Liver (tissue), 9 donors: Measurements from ENCODE around the gene TANGO6. TPM values are rescaled to one million over a fixed set of nuclear protein-coding genes. Genes with fewer than 3 reads are reported as not detected.

Source experiments
- DNase-seq: peaks from one replicate; pipeline ENCODE4 v3.0.0-alpha.2; 2017; ENCODE audit warnings: low spot score
- H3K27ac ChIP-seq, 2 donors: one replicate each; pipeline ENCODE4 v1.7.0; 2013; ENCODE audit warnings: inconsistent platforms in 2 of 2, low read length in 2 of 2, control low read depth in 1 of 2, low read depth in 1 of 2, mild to moderate bottlenecking in 1 of 2
- H3K27me3 ChIP-seq, 4 donors: one replicate each; pipeline versions ENCODE4 v1.6.1 to v1.7.0; 2013; ENCODE audit warnings: low read length in 3 of 4, inconsistent platforms in 1 of 4, mild to moderate bottlenecking in 1 of 4, moderate library complexity in 1 of 4; ENCODE audit not compliant: control insufficient read depth in 4 of 4, insufficient read depth in 4 of 4
- H3K36me3 ChIP-seq, 4 donors: one replicate each; pipeline versions ENCODE4 v1.6.1 to v1.7.0; 2013; ENCODE audit warnings: low read length in 3 of 4, mild to moderate bottlenecking in 3 of 4, low read depth in 1 of 4, moderate library complexity in 1 of 4; ENCODE audit not compliant: control insufficient read depth in 4 of 4, insufficient read depth in 3 of 4
- H3K4me1 ChIP-seq, 4 donors: one replicate each; pipeline versions ENCODE4 v1.6.1 to v1.7.0; 2013; ENCODE audit warnings: low read length in 3 of 4, mild to moderate bottlenecking in 3 of 4, moderate library complexity in 1 of 4; ENCODE audit not compliant: control insufficient read depth in 4 of 4, insufficient read depth in 4 of 4
- H3K4me3 ChIP-seq, 3 donors: one replicate each; pipeline versions ENCODE4 v1.6.1 to v1.7.0; 2013; ENCODE audit warnings: low read length in 3 of 3, control low read depth in 1 of 3, low read depth in 1 of 3, mild to moderate bottlenecking in 1 of 3
- H3K9ac ChIP-seq, 2 donors: one replicate each; pipeline ENCODE4 v1.7.0; 2013; ENCODE audit warnings: low read length in 2 of 2, mild to moderate bottlenecking in 2 of 2, moderate library complexity in 2 of 2, control low read depth in 1 of 2, low read depth in 1 of 2
- H3K9me3 ChIP-seq, 4 donors: one replicate each; pipeline versions ENCODE4 v1.6.1 to v1.7.0; 2013; ENCODE audit warnings: low read length in 3 of 4; ENCODE audit not compliant: control insufficient read depth in 4 of 4
- GABPA ChIP-seq, 2 donors: IDR thresholded peaks in 1 of 2; conservative IDR thresholded peaks in 1 of 2; 2 replicates each; pipeline ENCODE4 v1.6.1; 2016; ENCODE audit warnings: antibody characterized with exemption in 2 of 2, mild to moderate bottlenecking in 1 of 2, moderate library complexity in 1 of 2
- HNF4G ChIP-seq: IDR thresholded peaks from 2 replicates; pipeline ENCODE4 v1.6.1; 2016; ENCODE audit warnings: antibody characterized with exemption
- JUND ChIP-seq, 2 donors: IDR thresholded peaks; 2 replicates each; pipeline ENCODE4 v1.6.1; 2016; ENCODE audit warnings: antibody characterized with exemption in 2 of 2
- NR2F2 ChIP-seq: IDR thresholded peaks from 2 replicates; pipeline ENCODE4 v1.6.1; 2016; ENCODE audit warnings: antibody characterized with exemption
- RXRA ChIP-seq, 2 donors: IDR thresholded peaks; 2 replicates each; pipeline ENCODE4 v1.6.1; 2017 to 2018; ENCODE audit warnings: antibody characterized with exemption in 2 of 2, mild to moderate bottlenecking in 1 of 2
- TAF1 ChIP-seq: conservative IDR thresholded peaks from 2 replicates; pipeline ENCODE4 v1.6.1; 2016; ENCODE audit warnings: antibody characterized with exemption, mild to moderate bottlenecking
- WGBS: extraction: QIAGEN DNeasy Blood & Tissue Kit; methylation state at CpG from one replicate; pipeline ENCODE4 v1.1.7; 2013; 5-methylcytosine and 5-hydroxymethylcytosine counted together
- polyA plus RNA-seq, 2 donors: library from polyadenylated mRNA; stranded (reverse) in 1 of 2; unstranded in 1 of 2; fragments of 200-250 nt in 1 of 2; fragments of >200 nt in 1 of 2; fragmentation: Nextera tagmentation in 1 of 2; extraction: Ambion mirVana in 1 of 2; gene quantifications; one replicate each; pipeline versions ENCODE4 v1.2.1 to v1.2.3, GENCODE V29; 2013 to 2015
- total RNA-seq, 2 donors: library from RNA; depleted of rRNA; stranded (reverse); fragments of >200 nt; gene quantifications; one replicate each; pipeline ENCODE4 v1.2.3, GENCODE V29; 2014
- TF ChIP-seq, protein P1 (sequence below): IDR thresholded peaks from 2 replicates; pipeline ENCODE4 v1.6.1; 2016; ENCODE audit warnings: antibody characterized with exemption
- TF ChIP-seq, protein P2 (sequence below): IDR thresholded peaks from 2 replicates; pipeline ENCODE4 v1.6.1; 2016; ENCODE audit warnings: antibody characterized with exemption
- TF ChIP-seq, protein P3 (sequence below): fragments of 150-350 bp; IDR thresholded peaks from 2 replicates; pipeline ENCODE4 v1.5.1; 2017; ENCODE audit warnings: improper control_type of control experiment, low read depth, low read length; ENCODE audit not compliant: missing input control
- TF ChIP-seq, protein P4 (sequence below): IDR thresholded peaks from 2 replicates; pipeline ENCODE4 v1.6.1; 2016; ENCODE audit warnings: antibody characterized with exemption, mild to moderate bottlenecking
- donor health status: healthy.
- donor health status: healthy.
- donor health status: healthy.
- donor health status: healthy.
- donor health status: healthy.

Gene TANGO6
- total and polyA plus RNA-seq, 4 donors, result 6.8 to 40.6 (median 10.5) TPM

DNA sequence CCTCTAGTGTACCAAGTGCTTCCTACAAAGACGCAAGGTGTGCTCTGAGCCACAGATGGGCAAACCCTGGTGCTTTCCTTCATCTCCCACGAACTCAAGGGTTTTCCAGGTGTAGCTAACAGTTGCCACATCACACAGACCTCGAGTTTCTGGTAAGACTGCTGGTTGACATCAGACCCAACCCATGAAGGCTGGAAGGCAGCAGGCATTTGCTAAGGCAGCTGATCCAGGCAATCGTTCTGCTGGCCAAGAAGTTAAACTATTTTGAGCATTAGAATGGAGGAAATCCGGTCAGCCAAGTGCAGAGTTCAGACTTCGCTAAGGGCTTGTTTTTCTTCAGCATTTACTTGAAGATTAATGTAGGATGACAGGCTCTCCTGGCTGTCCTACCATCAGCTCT lies 273.6 kb downstream of the TANGO6 start:
- Histone ChIP-seq H3K9ac (no peak overlapping the region), H3K27me3 (no peaks in the 10 kb centered on the region), H3K36me3 (peaks cover 6 to 28% (median 9%) of the 10 kb centered on the region in 4 donors), H3K4me3 (no peak overlapping the region), H3K9me3 (no peaks in the 10 kb centered on the region), H3K4me1 (peaks cover 11 to 32% (median 17%) of the 10 kb centered on the region in 4 donors), H3K27ac (no peak overlapping the region)
- DNase-seq, result no peak
- WGBS, result 78% methylated on average over 6 of the region's 6 CpGs
- TF ChIP-seq NR2F2, result peak; percentile 39
- TF ChIP-seq, protein P1, sequence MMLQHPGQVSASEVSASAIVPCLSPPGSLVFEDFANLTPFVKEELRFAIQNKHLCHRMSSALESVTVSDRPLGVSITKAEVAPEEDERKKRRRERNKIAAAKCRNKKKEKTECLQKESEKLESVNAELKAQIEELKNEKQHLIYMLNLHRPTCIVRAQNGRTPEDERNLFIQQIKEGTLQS, result no peak

DNA sequence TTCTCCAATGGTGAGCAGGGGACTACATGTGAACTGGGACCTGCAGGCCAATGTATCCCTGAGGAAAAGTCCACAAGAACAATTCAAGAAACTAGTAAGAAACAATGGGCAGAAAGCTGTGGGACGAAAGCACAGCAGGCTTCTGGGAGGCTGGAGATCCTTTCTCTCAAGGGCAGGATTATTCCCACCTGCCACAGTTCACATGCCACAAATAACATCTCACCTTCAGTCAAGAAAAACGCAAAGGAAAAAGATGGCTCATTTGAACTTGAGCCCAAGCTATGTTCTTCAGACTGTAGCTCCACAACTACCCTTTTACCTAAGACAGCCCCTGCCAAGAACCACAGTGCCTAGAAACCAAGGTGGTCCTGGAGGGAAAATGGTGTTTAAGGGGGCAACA lies 275.1 kb downstream of the TANGO6 start:
- no peaks in the 10 kb centered on the region for H3K9me3 ChIP-seq
- H3K4me3 ChIP-seq, result no peak overlapping the region
- DNase-seq, result no peak
- peaks cover 15 to 25% (median 21%) of the 10 kb centered on the region in 4 donors for H3K4me1 ChIP-seq
- no peaks in the 10 kb centered on the region for H3K27me3 ChIP-seq
- 99% methylated on average over 2 of the region's 2 CpGs for WGBS
- TF ChIP-seq JUND (IDR thresholded peaks at IDR 0.05) (no peak), GABPA (IDR thresholded peaks at IDR 0.05 in 1 of 2, conservative IDR thresholded peaks at IDR 0.05 in 1 of 2) (no peak), TAF1 (no peak), NR2F2 (no peak), HNF4G (no peak), RXRA (IDR thresholded peaks at IDR 0.05) (no peak)
- TF ChIP-seq, protein P2, sequence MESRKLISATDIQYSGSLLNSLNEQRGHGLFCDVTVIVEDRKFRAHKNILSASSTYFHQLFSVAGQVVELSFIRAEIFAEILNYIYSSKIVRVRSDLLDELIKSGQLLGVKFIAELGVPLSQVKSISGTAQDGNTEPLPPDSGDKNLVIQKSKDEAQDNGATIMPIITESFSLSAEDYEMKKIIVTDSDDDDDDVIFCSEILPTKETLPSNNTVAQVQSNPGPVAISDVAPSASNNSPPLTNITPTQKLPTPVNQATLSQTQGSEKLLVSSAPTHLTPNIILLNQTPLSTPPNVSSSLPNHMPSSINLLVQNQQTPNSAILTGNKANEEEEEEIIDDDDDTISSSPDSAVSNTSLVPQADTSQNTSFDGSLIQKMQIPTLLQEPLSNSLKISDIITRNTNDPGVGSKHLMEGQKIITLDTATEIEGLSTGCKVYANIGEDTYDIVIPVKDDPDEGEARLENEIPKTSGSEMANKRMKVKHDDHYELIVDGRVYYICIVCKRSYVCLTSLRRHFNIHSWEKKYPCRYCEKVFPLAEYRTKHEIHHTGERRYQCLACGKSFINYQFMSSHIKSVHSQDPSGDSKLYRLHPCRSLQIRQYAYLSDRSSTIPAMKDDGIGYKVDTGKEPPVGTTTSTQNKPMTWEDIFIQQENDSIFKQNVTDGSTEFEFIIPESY, result no peak
- TF ChIP-seq, protein P3, sequence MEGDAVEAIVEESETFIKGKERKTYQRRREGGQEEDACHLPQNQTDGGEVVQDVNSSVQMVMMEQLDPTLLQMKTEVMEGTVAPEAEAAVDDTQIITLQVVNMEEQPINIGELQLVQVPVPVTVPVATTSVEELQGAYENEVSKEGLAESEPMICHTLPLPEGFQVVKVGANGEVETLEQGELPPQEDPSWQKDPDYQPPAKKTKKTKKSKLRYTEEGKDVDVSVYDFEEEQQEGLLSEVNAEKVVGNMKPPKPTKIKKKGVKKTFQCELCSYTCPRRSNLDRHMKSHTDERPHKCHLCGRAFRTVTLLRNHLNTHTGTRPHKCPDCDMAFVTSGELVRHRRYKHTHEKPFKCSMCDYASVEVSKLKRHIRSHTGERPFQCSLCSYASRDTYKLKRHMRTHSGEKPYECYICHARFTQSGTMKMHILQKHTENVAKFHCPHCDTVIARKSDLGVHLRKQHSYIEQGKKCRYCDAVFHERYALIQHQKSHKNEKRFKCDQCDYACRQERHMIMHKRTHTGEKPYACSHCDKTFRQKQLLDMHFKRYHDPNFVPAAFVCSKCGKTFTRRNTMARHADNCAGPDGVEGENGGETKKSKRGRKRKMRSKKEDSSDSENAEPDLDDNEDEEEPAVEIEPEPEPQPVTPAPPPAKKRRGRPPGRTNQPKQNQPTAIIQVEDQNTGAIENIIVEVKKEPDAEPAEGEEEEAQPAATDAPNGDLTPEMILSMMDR, result no peak
- TF ChIP-seq, protein P1, result no peak
- TF ChIP-seq, protein P4, sequence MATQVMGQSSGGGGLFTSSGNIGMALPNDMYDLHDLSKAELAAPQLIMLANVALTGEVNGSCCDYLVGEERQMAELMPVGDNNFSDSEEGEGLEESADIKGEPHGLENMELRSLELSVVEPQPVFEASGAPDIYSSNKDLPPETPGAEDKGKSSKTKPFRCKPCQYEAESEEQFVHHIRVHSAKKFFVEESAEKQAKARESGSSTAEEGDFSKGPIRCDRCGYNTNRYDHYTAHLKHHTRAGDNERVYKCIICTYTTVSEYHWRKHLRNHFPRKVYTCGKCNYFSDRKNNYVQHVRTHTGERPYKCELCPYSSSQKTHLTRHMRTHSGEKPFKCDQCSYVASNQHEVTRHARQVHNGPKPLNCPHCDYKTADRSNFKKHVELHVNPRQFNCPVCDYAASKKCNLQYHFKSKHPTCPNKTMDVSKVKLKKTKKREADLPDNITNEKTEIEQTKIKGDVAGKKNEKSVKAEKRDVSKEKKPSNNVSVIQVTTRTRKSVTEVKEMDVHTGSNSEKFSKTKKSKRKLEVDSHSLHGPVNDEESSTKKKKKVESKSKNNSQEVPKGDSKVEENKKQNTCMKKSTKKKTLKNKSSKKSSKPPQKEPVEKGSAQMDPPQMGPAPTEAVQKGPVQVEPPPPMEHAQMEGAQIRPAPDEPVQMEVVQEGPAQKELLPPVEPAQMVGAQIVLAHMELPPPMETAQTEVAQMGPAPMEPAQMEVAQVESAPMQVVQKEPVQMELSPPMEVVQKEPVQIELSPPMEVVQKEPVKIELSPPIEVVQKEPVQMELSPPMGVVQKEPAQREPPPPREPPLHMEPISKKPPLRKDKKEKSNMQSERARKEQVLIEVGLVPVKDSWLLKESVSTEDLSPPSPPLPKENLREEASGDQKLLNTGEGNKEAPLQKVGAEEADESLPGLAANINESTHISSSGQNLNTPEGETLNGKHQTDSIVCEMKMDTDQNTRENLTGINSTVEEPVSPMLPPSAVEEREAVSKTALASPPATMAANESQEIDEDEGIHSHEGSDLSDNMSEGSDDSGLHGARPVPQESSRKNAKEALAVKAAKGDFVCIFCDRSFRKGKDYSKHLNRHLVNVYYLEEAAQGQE, result no peak
- peaks cover 6 to 28% (median 9%) of the 10 kb centered on the region in 4 donors for H3K36me3 ChIP-seq
- no peak overlapping the region for H3K27ac ChIP-seq
- no peak overlapping the region for H3K9ac ChIP-seq
